ENCODE data around the gene TMEM39B.

GRCh38 chr1:32028746-32029145, 44.0 kb upstream of the TMEM39B start:
- TF ChIP-seq CTCF (IDR thresholded peaks at IDR 0.05): no peak
- TF ChIP-seq POLR2A (IDR thresholded peaks at IDR 0.05): no peak

All from uterus (tissue), 2 donors.